HCT116 (cell line): ENCODE measurements around the gene MAP2K5. TPM values are rescaled to one million over a fixed set of nuclear protein-coding genes. Genes with fewer than 3 reads are reported as not detected.

Experiments used
- ATAC-seq: fragments of 200-7000 bp; cut with Tn5 transposase; 2 replicates; pipeline ENCODE4 v1.9.1; 2020; ENCODE audit warnings: mild to moderate bottlenecking, moderate library complexity
- BruUV-seq: library from RNA; stranded (reverse); fragments of 400-500 nt; replicated peaks from 2 replicates; lab custom pipeline; 2021; lab: Mats Ljungman, UMichigan
- CTCF ChIA-PET: fragments of 300-600 bp; sonication (Branson Sonifier 250); formaldehyde crosslinking; loops from one replicate; lab custom pipeline; 2021; ENCODE audit warnings: antibody characterized with exemption; lab: Charles Lee
- POLR2A ChIA-PET: fragments of 300-600, 350-600 bp; sonication (Branson Sonifier 250); formaldehyde crosslinking; loops from one replicate; lab custom pipeline; 2021; ENCODE audit warnings: antibody characterized with exemption; lab: Charles Lee
- RAD21 ChIA-PET, 2 experiments: fragments of 300-600 bp; sonication (Branson Sonifier 250); formaldehyde crosslinking; loops; one replicate each; lab custom pipeline; 2023; ENCODE audit warnings: low total read pairs in 2 of 2; ENCODE audit not compliant: uncharacterized antibody in 2 of 2, unreplicated experiment in 2 of 2, low non-redundant PET in 1 of 2; lab: Charles Lee
- DNase-seq: peaks from one replicate; pipeline ENCODE4 v3.0.0-alpha.2; 2010; ENCODE audit warnings: low read depth, low spot score
- H2AFZ ChIP-seq: fragments of 200-600 bp; shearing (Covaris generic), sonication (generic); 2 replicates; pipeline ENCODE4 v1.6.1; 2017; ENCODE audit warnings: low read depth, mixed run types, mixed read lengths, antibody characterized with exemption, low read length; ENCODE audit not compliant: poor library complexity, severe bottlenecking
- H3K27ac ChIP-seq: 2 replicates; pipeline ENCODE4 v1.5.1; 2012; ENCODE audit warnings: low read depth, low read length
- H3K27me3 ChIP-seq: fragments of 200-600 bp; sonication (generic); 2 replicates; pipeline ENCODE4 v1.6.1; 2016; ENCODE audit warnings: mixed run types, low read length, mixed read lengths; ENCODE audit not compliant: insufficient read depth
- H3K36me3 ChIP-seq, 2 experiments: fragments of 200-500 bp in 1 of 2; fragments of 200-600 bp in 1 of 2; sonication (Bioruptor generic) in 1 of 2; sonication (generic) in 1 of 2; 2 replicates each; pipeline versions ENCODE4 v1.5.1 to v1.6.1; 2014 to 2016; ENCODE audit warnings: low read length in 2 of 2, inconsistent platforms in 1 of 2, mixed read lengths in 1 of 2, mixed run types in 1 of 2; ENCODE audit not compliant: insufficient read depth in 2 of 2, control insufficient read depth in 1 of 2
- H3K4me1 ChIP-seq, 2 experiments: fragments of 200-600 bp in 1 of 2; sonication (generic) in 1 of 2; 2 replicates each; pipeline versions ENCODE4 v1.5.1 to v1.6.1; 2012 to 2017; ENCODE audit warnings: low read length in 2 of 2, inconsistent platforms in 1 of 2, mild to moderate bottlenecking in 1 of 2, mixed read lengths in 1 of 2, mixed run types in 1 of 2, moderate library complexity in 1 of 2; ENCODE audit not compliant: insufficient read depth in 2 of 2, control insufficient read depth in 1 of 2
- H3K4me2 ChIP-seq: fragments of 200-600 bp; sonication (generic); 2 replicates; pipeline ENCODE4 v1.6.1; 2017; ENCODE audit warnings: mixed run types, low read length, mixed read lengths
- H3K4me3 ChIP-seq, 2 experiments: fragments of 200-600 bp in 1 of 2; sonication (generic) in 1 of 2; replicated peaks in 1 of 2; 2 replicates each; pipeline ENCODE4 v1.5.1; 2011 to 2016; ENCODE audit warnings: low read length in 2 of 2, control low read depth in 1 of 2, low read depth in 1 of 2, mild to moderate bottlenecking in 1 of 2, mixed read lengths in 1 of 2, mixed run types in 1 of 2
- H3K79me2 ChIP-seq: fragments of 200-600 bp; sonication (generic); 2 replicates; pipeline ENCODE4 v1.6.1; 2017; ENCODE audit warnings: mild to moderate bottlenecking, mixed run types, low read length, moderate library complexity, mixed read lengths; ENCODE audit not compliant: insufficient read depth
- H3K9ac ChIP-seq: fragments of 200-600 bp; sonication (generic); 2 replicates; pipeline ENCODE4 v1.6.1; 2016; ENCODE audit warnings: low read length, mixed read lengths
- H3K9me2 ChIP-seq: fragments of 200-600 bp; sonication (generic), shearing (Covaris generic); 2 replicates; pipeline ENCODE4 v1.6.1; 2017; ENCODE audit warnings: mixed run types, mild to moderate bottlenecking, moderate library complexity; ENCODE audit not compliant: insufficient read depth
- H3K9me3 ChIP-seq, 2 experiments: fragments of 200-500 bp in 1 of 2; fragments of 200-600 bp in 1 of 2; sonication (Bioruptor generic) in 1 of 2; sonication (generic) in 1 of 2; 2 replicates each; pipeline ENCODE4 v1.6.1; 2014 to 2017; ENCODE audit warnings: low read length in 2 of 2, mixed read lengths in 2 of 2, inconsistent platforms in 1 of 2, low read depth in 1 of 2, mild to moderate bottlenecking in 1 of 2, mixed run types in 1 of 2, moderate library complexity in 1 of 2; ENCODE audit not compliant: control insufficient read depth in 1 of 2, insufficient read depth in 1 of 2
- H4K20me1 ChIP-seq: fragments of 200-600 bp; sonication (generic), shearing (Covaris generic); 2 replicates; pipeline ENCODE4 v1.6.1; 2017; ENCODE audit warnings: mixed run types, mild to moderate bottlenecking, moderate library complexity; ENCODE audit not compliant: insufficient read depth
- CEBPB ChIP-seq: IDR thresholded peaks from 2 replicates; pipeline ENCODE4 v1.6.1; 2012; ENCODE audit warnings: low read depth
- EGR1 ChIP-seq: IDR thresholded peaks from 2 replicates; pipeline ENCODE4 v1.6.1; 2012; ENCODE audit warnings: low read depth
- ELF1 ChIP-seq: IDR thresholded peaks from 2 replicates; pipeline ENCODE4 v1.6.1; 2012; ENCODE audit warnings: low read depth, borderline replicate concordance
- EZH2 ChIP-seq: fragments of 200-600 bp; sonication (generic); IDR thresholded peaks from 2 replicates; pipeline ENCODE4 v1.6.1; 2017; ENCODE audit warnings: antibody characterized with exemption, mixed run types
- EZH2phosphoT487 ChIP-seq: fragments of 200-600 bp; IDR thresholded peaks from 2 replicates; pipeline ENCODE4 v1.6.1; 2018; ENCODE audit warnings: antibody characterized with exemption, borderline replicate concordance
- JUND ChIP-seq: IDR thresholded peaks from 2 replicates; pipeline ENCODE4 v1.6.1; 2012
- POLR2A ChIP-seq: IDR thresholded peaks from 2 replicates; pipeline ENCODE4 v1.7.0; 2011; ENCODE audit warnings: borderline replicate concordance; ENCODE audit not compliant: insufficient read depth, insufficient read length; ENCODE audit errors: extremely low read depth
- SP1 ChIP-seq: IDR thresholded peaks from 2 replicates; pipeline ENCODE4 v1.6.1; 2012; ENCODE audit warnings: low read depth
- SRF ChIP-seq: IDR thresholded peaks from 2 replicates; pipeline ENCODE4 v1.6.1; 2012; ENCODE audit warnings: low read depth
- ZBTB33 ChIP-seq: IDR thresholded peaks from 2 replicates; pipeline ENCODE4 v1.6.1; 2011; ENCODE audit warnings: mild to moderate bottlenecking, low read length, moderate library complexity; ENCODE audit not compliant: insufficient replicate concordance; ENCODE audit errors: extremely low read depth
- ZFX ChIP-seq: fragments of 450-650 bp; IDR thresholded peaks from 2 replicates; pipeline ENCODE4 v1.6.1; 2017
- intact Hi-C: fragments of 100-400 bp; cut with micrococcal nuclease; formaldehyde crosslinking; loops from 2 replicates; pipeline ENCODE4 v1.10.0; 2022
- total RNA-seq: library from RNA; stranded (reverse); gene quantifications from one replicate; pipeline ENCODE4 v1.2.1, GENCODE V29; 2021; ENCODE audit not compliant: unreplicated experiment

The MAP2K5 gene
- total RNA-seq, 1 experiment from 2014 or later, result 15.6 TPM

- TF ChIP-seq ZBTB33, result no peak
- TF ChIP-seq JUND, result no peak
- TF ChIP-seq EZH2, result no peak
- no peak for TF ChIP-seq ZFX
- no peak for TF ChIP-seq EZH2phosphoT487
Measured at GRCh38 chr15:67744331-67745072, 202.0 kb downstream of the MAP2K5 start (continued).

GRCh38 chr15:67745073-67746006, 202.8 kb downstream of the MAP2K5 start:
- DNase-seq, result no peak
- Histone ChIP-seq H3K27ac (no peak overlapping the region), H3K36me3 (no peaks in the 10 kb centered on the region), H3K9ac (no peak overlapping the region), H3K27me3 (no peaks in the 10 kb centered on the region), H2AFZ (no peak overlapping the region), H3K4me1 (no peaks in the 10 kb centered on the region), H3K9me3 (no peaks in the 10 kb centered on the region), H3K9me2 (no peaks in the 10 kb centered on the region), H3K4me2 (no peak overlapping the region), H4K20me1 (no peaks in the 10 kb centered on the region), H3K79me2 (no peaks in the 10 kb centered on the region), H3K4me3 (no peak overlapping the region)
- intact Hi-C loops, result no loop called here
- TF ChIP-seq SP1 (no peak), CEBPB (peak; percentile 79), SRF (no peak), EGR1 (no peak), POLR2A (no peak), ELF1 (no peak), ZFX (no peak)
- ChIA-PET POLR2A (interaction anchor here (0.9 kb wide), 1 partner anchor 9 kb away, joined by 3 read pairs; no protein-coding TSS in a partner anchor), RAD21 (no interaction called here), CTCF (no interaction called here)
- no peak for ATAC-seq
- no TSS peak for BruUV-seq
